HepG2 (cell line): ENCODE data around the gene PROS1. TPM values are rescaled to one million over a fixed set of nuclear protein-coding genes. Genes with fewer than 3 reads are reported as not detected.

ENCODE experiments used
- CENPX ChIP-seq: sonication (generic); formaldehyde crosslinking; IDR thresholded peaks from 2 replicates; pipeline ENCODE4 v1.9.0; 2021; ENCODE audit warnings: mild to moderate bottlenecking, missing genetic modification reagents, moderate library complexity
- GPN1 ChIP-seq: sonication (generic); formaldehyde crosslinking; IDR thresholded peaks from 2 replicates; pipeline ENCODE4 v1.5.1; 2020; ENCODE audit warnings: missing genetic modification reagents, borderline replicate concordance
- JUND ChIP-seq: sonication (generic); formaldehyde crosslinking; IDR thresholded peaks from 2 replicates; pipeline ENCODE4 v1.8.0; 2022; ENCODE audit warnings: mild to moderate bottlenecking, missing genetic modification reagents
- ZKSCAN1 ChIP-seq: fragments of 150-350 bp; IDR thresholded peaks from 2 replicates; pipeline ENCODE4 v1.6.1; 2014; ENCODE audit warnings: low read length
- ZKSCAN8 ChIP-seq: IDR thresholded peaks from 2 replicates; pipeline ENCODE4 v1.6.1; 2016; ENCODE audit warnings: borderline replicate concordance, missing genetic modification reagents, missing compliant biosample characterization
- ZNF496 ChIP-seq: sonication (generic); formaldehyde crosslinking; IDR thresholded peaks from 2 replicates; pipeline ENCODE4 v1.8.1; 2023; ENCODE audit warnings: mild to moderate bottlenecking, moderate library complexity, missing genetic modification reagents; ENCODE audit not compliant: insufficient replicate concordance
- polyA plus RNA-seq, 8 experiments: library from polyadenylated mRNA; depleted of rRNA in 3 of 8; stranded (reverse) in 7 of 8; unstranded in 1 of 8; fragments of >200 nt; fragmentation: Illumina TruSeq in 4 of 8; extraction: Trizol in 4 of 8; gene quantifications; 2 replicates each; pipeline versions ENCODE4 v1.2.1 to v1.2.3, GENCODE V29; 2011 to 2016; ENCODE audit warnings: low read depth in 4 of 8, missing spikeins in 1 of 8, mixed read lengths in 1 of 8; ENCODE audit not compliant: insufficient read depth in 1 of 8
- total RNA-seq, 5 experiments: library from RNA; depleted of rRNA; stranded (reverse); fragments of >200 nt; fragmentation: Illumina TruSeq; extraction: Trizol; gene quantifications; 2 replicates each; pipeline ENCODE4 v1.2.3, GENCODE V29; 2016; ENCODE audit warnings: low read depth in 1 of 5
- TF ChIP-seq, protein P1 (sequence below), 2 experiments: fragments of 450-650 bp in 1 of 2; sonication (generic) in 1 of 2; formaldehyde crosslinking in 1 of 2; IDR thresholded peaks; 2 replicates each; pipeline versions ENCODE4 v1.6.1 to v1.8.0; 2016 to 2022; ENCODE audit warnings: antibody characterized with exemption in 1 of 2, mild to moderate bottlenecking in 1 of 2, missing genetic modification reagents in 1 of 2
- TF ChIP-seq, protein P2 (sequence below): sonication (generic); formaldehyde crosslinking; conservative IDR thresholded peaks from 2 replicates; pipeline ENCODE4 v1.4.0; 2020; ENCODE audit warnings: missing genetic modification reagents
- TF ChIP-seq, protein P3 (sequence below), 2 experiments: sonication (generic) in 1 of 2; formaldehyde crosslinking in 1 of 2; IDR thresholded peaks; 2 replicates each; pipeline versions ENCODE4 v1.6.1 to v1.9.0; 2014 to 2022; ENCODE audit warnings: antibody characterized with exemption in 1 of 2, borderline replicate concordance in 1 of 2, inconsistent platforms in 1 of 2, low read depth in 1 of 2, missing genetic modification reagents in 1 of 2

Gene PROS1
- total and polyA plus RNA-seq, 2 of the 13 experiments (the other 11 are each of a cell fraction or from before 2014, with no cell fraction given): 63.8 to 76.8 TPM

- TF ChIP-seq, protein P1, sequence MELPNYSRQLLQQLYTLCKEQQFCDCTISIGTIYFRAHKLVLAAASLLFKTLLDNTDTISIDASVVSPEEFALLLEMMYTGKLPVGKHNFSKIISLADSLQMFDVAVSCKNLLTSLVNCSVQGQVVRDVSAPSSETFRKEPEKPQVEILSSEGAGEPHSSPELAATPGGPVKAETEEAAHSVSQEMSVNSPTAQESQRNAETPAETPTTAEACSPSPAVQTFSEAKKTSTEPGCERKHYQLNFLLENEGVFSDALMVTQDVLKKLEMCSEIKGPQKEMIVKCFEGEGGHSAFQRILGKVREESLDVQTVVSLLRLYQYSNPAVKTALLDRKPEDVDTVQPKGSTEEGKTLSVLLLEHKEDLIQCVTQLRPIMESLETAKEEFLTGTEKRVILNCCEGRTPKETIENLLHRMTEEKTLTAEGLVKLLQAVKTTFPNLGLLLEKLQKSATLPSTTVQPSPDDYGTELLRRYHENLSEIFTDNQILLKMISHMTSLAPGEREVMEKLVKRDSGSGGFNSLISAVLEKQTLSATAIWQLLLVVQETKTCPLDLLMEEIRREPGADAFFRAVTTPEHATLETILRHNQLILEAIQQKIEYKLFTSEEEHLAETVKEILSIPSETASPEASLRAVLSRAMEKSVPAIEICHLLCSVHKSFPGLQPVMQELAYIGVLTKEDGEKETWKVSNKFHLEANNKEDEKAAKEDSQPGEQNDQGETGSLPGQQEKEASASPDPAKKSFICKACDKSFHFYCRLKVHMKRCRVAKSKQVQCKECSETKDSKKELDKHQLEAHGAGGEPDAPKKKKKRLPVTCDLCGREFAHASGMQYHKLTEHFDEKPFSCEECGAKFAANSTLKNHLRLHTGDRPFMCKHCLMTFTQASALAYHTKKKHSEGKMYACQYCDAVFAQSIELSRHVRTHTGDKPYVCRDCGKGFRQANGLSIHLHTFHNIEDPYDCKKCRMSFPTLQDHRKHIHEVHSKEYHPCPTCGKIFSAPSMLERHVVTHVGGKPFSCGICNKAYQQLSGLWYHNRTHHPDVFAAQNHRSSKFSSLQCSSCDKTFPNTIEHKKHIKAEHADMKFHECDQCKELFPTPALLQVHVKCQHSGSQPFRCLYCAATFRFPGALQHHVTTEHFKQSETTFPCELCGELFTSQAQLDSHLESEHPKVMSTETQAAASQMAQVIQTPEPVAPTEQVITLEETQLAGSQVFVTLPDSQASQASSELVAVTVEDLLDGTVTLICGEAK (IDR thresholded peaks at IDR 0.05): no peak
- TF ChIP-seq, protein P1 (CRISPR knock-in tag; IDR thresholded peaks at IDR 0.05): peak; percentile 71; the same call in 1 of the 2 replicates
- no peak for TF ChIP-seq GPN1
- TF ChIP-seq ZKSCAN1: no peak
- no peak for TF ChIP-seq ZKSCAN8 (CRISPR knock-in tag)
- TF ChIP-seq CENPX (CRISPR knock-in tag): no peak
- TF ChIP-seq, protein P2, sequence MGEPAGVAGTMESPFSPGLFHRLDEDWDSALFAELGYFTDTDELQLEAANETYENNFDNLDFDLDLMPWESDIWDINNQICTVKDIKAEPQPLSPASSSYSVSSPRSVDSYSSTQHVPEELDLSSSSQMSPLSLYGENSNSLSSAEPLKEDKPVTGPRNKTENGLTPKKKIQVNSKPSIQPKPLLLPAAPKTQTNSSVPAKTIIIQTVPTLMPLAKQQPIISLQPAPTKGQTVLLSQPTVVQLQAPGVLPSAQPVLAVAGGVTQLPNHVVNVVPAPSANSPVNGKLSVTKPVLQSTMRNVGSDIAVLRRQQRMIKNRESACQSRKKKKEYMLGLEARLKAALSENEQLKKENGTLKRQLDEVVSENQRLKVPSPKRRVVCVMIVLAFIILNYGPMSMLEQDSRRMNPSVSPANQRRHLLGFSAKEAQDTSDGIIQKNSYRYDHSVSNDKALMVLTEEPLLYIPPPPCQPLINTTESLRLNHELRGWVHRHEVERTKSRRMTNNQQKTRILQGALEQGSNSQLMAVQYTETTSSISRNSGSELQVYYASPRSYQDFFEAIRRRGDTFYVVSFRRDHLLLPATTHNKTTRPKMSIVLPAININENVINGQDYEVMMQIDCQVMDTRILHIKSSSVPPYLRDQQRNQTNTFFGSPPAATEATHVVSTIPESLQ: no peak
- TF ChIP-seq, protein P3, sequence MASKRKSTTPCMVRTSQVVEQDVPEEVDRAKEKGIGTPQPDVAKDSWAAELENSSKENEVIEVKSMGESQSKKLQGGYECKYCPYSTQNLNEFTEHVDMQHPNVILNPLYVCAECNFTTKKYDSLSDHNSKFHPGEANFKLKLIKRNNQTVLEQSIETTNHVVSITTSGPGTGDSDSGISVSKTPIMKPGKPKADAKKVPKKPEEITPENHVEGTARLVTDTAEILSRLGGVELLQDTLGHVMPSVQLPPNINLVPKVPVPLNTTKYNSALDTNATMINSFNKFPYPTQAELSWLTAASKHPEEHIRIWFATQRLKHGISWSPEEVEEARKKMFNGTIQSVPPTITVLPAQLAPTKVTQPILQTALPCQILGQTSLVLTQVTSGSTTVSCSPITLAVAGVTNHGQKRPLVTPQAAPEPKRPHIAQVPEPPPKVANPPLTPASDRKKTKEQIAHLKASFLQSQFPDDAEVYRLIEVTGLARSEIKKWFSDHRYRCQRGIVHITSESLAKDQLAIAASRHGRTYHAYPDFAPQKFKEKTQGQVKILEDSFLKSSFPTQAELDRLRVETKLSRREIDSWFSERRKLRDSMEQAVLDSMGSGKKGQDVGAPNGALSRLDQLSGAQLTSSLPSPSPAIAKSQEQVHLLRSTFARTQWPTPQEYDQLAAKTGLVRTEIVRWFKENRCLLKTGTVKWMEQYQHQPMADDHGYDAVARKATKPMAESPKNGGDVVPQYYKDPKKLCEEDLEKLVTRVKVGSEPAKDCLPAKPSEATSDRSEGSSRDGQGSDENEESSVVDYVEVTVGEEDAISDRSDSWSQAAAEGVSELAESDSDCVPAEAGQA (IDR thresholded peaks at IDR 0.05; ENCODE audit: low read depth): no peak
- TF ChIP-seq, protein P3 (CRISPR knock-in tag; IDR thresholded peaks at IDR 0.05; ENCODE audit: borderline replicate concordance): no peak
- TF ChIP-seq ZNF496: no peak
- no peak for TF ChIP-seq JUND (CRISPR knock-in tag)
These were observed at the start of gene PROS1 (continued) for GRCh38 chr3:93973131-93974126.
